Measurements from ENCODE around the gene GPR3.
A peak's percentile ranks its signal among the peaks of the same experiment; 100 is the strongest.
"Not testable (repeated sequence)": the region's sequence is repeated elsewhere in the genome, so short reads cannot be mapped to it uniquely, and the experiment has no call there.

The GPR3 gene

DNA sequence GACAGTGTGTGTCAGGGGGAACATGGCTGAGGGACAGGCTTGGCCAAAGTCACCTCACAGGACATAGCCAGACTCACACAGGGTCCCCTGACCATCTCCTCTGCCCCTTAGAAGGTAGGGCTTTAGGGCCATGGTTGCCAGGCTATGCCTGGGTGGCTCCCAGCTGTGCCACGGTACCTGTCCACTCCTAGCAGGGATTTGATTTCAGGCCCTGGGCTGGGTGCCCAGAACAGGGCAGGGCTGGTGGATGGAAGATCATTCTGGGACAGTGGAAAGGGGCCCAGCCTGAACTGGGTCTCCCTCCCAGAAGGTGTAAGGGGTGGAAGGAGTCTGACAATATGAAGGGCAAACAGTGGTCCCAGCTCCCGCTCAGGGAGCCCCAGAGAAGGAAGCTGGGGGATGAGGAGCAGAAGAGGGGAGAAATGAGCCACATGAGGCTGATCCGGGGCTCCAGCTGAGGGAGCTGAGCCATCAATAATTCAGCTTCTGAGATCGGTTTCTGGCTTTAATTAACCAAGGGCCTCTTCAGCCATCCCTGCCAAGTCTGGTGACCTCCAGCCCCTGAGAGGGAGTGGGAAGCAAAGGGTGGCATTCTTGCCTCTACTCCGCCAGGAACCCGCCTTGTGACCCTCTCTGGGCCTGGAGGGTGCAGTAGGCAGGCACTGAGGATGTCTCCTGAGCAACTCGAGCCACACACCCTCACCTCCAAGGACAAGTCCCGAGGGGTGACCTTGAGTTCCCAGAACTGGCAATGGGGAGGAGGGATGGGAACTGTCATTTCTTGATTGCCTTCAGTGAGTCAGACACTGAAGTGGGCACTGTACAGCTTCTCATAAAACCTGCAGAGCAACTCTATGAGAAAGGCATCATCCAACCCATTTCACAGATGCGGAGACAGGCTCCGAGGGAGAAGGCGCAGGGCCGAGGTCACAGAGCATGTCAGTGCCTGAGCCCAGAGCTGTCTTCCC, 11.4 kb upstream of the GPR3 start:
- FAIRE-seq = no peak

DNA sequence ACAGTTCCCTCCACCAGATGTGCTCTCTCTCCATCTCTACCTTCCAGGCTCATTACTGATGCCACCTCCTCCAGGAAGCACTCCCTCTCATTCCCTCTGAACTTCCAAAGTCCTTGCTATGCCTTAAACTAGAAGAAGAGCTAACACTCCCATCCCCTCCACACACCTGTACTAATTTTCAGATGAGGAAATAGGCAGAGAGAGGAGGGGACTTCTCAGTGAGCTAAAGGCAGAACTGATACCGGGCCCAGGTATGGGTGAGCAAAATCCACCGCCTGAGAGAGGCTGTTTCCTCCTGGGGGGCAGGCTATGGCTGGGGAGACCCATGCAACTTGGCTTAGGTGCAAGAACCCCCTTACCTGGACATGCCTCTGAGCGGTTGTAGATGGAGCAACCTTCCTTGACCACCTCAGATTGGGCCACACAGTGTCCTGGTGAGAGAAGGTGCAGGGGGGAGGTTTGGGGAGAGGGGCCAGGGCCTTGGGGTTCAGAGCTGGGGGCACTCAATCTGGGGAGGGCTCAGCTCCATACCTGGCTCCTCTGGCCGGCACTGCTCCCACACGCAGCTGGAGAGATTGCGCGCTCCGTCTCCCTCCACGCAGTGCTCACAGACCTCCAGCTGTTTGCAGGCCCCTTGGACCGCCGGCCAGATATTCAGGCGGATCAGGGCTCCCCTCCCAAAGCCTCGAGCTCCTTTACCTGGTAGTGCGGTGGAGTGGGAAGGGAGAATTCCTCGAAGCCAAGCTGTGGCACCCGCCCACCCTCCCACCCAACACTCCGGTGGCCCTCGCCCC, 10.3 kb upstream of the GPR3 start:
- no peak for FAIRE-seq

DNA sequence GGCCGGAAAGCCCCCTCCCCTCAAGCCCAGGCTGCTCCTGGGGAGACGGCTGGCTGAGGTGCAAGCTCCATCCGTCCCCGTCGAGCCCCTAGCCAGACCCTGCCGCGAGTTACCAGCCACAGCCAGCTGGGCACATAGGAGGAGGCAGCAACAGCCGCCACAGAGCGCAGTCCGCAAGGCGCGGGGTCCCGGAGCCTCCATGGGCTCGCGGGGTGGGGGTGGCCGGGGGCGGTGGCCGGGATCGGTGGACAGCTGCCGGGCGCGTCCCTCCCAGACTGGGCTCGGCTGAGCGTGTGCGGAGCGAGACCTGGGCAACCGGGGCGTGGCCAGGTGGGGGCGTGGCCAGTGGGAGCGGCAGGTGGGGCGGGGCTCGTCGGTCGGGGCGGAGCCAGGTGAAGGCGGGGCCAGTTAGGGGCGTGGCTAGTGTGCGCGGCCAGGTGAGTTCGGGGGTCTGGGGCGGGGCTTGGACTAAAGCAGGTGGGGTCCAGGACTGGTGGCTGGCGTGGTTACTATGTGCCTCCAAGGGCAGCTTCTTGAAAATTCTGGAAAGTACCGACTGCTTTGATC, 9.3 kb upstream of the GPR3 start, which contains the start of gene CD164L2:
CD164L2 (minus strand) TSS at position 295 of the 567 bp plus-strand sequence; CDS start at position 201, 94 bp downstream.
- no peak for FAIRE-seq

DNA sequence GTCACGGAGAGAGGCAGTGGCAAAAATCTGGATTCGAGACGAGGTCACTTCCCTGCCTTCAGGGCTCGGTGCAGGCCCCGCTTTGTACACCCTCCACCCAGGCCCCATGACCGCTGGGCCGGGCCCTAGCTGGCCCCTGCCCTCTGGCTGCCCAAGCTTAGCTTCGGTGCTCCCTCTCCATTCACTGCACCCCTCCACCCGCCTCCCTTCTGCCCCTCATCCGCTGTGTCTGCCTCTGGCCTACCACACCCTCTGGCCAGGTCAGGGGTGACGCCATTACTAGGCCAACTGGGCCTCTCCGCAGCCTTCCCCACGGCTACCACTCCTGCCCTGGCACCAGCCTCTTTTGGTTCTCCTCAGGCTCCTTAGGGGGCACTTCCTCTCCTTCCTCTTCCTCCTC, 8.8 kb upstream of the GPR3 start:
- no peak for FAIRE-seq

DNA sequence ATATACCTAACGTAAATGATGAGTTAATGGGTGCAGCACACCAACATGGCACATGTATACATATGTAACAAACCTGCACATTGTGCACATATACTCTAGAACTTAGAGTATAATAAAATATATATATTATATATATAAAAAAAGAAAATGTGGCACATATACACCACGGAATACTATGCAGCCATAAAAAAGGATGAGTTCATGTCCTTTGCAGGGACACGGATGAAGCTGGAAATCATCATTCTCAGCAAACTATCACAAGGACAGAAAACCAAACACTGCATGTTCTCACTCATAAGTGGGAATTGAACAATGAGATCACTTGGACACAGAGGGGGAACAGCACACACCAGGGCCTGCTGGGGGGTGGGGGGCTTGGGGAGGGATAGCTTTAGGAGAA, 7.6 kb upstream of the GPR3 start:
- not testable (repeated sequence) for FAIRE-seq

DNA sequence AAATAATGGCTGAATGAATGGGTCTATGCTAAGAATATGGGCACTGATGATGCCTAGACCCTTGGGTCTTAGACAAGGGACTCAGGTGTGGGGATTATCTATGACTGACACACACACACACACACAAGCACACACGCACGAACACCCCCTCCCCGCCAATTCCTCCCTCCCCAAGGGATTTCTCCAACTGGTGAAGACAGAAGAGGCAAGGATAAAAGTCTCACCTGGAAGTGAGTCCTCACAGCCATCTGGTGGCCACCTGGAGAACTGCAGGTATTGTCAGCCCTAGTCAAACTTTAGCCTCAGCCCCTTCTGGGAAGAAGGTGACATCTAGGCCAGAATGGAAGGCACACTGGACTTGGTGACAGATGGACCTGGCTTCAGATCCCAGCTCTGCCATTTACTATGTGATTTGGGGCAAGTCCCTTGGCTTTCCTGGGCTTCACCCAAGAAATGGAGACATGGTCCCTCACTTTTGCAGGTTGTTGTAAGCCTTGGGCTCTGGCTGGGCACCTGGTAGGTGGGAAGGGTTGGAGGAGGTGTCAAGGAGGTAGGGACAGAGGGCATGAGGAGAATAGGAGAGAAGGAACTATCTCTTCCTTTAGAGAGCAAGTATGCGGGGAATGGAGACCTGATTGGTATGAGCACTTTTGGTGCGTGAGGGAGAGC, 4.0 kb upstream of the GPR3 start:
- no peak for FAIRE-seq

DNA sequence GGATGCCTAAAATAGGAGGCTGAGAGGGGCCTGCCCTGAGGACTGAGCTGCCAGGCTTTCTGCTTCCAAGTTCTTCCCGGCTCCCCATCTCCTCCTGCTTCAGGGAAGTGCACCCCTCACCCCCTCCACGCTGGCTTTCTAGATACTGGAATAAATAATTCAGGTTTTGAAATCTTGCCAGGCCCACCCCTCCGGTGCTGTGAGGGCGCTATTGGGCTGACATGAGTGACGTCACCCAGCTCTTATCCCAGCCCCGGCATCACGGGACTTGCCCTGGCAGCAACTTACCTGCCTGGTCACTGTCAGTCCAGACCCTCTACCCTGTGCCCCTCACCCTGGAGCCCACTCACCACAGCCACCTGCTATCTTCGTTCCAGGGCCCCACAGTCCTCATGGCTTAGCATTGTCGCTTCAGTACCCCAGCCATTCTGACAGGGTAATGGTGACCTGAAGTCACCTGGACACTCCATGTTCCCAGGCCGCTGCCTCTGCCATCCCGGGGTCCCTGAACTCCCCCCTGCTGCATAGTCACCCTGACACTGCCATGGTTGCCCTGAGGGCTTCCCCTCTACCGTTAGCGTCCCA, 819 bp upstream of the GPR3 start:
- FAIRE-seq = no peak

DNA sequence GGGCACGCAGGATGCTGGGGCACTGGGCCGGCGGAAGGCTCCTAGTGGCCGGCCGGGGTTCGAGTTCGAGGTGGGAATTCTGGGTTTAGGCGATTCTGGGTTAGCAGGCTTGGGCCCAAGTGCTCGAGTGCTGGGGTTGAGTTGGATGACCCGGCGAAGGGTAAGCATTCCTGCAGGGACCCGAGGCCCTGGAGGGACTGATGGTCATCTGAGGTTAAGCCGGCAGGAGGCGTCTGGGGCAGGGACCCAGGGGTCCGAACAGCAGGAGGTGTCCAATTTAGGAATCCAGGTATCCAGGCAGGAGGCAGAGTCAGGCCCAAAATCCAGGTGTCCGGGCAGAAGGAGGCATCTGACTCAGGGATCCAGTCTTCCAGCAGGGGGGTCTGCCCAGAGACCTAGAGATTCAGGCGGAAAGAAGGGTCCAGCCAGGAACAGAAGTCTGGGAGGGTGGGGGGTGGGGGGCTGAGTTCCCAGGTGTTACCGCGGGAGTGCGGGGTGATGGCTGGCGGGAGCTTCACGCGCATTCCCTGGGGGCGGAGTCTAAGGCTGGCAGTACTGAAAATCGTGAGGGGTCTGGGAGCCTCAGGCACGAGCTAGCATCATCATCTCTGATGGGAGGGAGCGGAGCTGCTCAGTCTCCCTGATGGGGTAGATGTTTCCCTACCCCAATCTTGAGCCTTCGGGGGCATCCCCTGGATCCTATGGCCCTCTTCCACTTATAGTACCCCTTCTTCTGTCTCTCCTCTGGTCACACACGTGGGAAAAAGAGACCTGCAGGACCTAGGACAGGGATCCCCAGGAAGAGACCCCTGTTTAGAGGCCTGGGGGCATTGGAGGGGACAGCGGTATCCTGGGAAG, 585 bp downstream of the GPR3 start:
- no peak for FAIRE-seq

DNA sequence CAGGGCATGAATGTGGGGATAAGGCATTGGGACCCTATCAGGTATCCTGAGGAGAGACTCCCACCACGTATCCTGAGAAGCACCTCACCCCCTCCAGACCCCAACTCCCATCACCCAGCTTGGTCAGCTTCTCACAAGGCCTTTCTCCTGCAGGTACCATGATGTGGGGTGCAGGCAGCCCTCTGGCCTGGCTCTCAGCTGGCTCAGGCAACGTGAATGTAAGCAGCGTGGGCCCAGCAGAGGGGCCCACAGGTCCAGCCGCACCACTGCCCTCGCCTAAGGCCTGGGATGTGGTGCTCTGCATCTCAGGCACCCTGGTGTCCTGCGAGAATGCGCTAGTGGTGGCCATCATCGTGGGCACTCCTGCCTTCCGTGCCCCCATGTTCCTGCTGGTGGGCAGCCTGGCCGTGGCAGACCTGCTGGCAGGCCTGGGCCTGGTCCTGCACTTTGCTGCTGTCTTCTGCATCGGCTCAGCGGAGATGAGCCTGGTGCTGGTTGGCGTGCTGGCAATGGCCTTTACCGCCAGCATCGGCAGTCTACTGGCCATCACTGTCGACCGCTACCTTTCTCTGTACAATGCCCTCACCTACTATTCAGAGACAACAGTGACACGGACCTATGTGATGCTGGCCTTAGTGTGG, 1.3 kb downstream of the GPR3 start:
- FAIRE-seq = no peak

DNA sequence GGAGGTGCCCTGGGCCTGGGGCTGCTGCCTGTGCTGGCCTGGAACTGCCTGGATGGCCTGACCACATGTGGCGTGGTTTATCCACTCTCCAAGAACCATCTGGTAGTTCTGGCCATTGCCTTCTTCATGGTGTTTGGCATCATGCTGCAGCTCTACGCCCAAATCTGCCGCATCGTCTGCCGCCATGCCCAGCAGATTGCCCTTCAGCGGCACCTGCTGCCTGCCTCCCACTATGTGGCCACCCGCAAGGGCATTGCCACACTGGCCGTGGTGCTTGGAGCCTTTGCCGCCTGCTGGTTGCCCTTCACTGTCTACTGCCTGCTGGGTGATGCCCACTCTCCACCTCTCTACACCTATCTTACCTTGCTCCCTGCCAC, 1.8 kb downstream of the GPR3 start:
- FAIRE-seq = no peak

DNA sequence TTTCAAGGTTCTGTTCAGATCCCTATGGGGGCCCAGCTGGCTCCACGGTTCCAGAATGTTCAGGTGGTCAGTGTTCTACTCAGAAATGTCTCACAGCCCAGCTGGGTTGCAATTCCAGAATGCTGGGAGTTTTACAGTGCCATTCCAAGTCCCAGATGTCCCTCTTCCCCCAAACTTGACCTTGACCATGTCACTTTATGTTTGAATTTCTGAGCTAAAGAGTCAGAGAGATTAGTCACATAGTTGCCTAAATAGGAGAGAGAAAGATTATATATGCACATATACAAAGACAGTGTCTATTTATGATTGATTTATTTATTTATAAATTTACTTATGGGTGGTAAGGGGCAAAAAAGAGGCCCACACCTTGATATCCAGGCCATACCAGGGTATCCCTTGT, 2.5 kb downstream of the GPR3 start:
- no peak for FAIRE-seq

DNA sequence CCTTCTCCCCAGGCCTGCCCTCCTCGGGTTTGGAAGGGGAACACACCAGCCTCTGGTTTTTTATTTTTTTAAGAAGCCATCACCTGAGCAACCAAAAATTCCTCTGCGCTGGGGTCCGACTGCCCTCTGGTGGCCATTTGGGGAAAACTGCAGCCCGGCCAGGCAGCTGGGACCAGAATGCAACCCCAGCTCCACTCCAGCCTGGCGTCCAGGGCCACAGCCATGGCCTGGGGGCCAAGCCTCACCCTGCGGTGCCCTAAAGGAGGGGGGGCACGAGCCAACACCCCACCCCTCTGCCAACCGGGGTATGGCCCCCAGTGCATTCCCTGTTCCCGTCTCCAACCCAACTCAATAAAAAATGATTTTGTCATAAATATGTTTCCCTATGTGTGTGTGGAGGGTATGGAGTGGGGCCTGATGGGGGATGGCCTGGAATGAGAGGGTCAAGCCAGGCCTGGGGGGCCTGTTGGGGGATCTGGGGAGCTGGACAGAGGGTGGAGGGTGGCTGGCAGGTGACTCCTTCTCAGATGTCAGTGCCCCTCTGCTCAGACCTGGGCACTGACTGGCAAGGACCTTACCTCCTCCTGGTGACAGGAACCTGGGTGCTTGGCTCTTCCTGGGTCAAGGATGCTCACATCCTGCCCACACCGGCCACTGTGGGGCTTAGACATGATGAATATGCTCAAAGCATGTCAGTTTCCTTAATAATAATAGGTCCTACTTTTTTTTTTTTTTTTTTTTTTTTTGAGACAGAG, 3.2 kb downstream of the GPR3 start:
- peak; percentile 15 for FAIRE-seq

DNA sequence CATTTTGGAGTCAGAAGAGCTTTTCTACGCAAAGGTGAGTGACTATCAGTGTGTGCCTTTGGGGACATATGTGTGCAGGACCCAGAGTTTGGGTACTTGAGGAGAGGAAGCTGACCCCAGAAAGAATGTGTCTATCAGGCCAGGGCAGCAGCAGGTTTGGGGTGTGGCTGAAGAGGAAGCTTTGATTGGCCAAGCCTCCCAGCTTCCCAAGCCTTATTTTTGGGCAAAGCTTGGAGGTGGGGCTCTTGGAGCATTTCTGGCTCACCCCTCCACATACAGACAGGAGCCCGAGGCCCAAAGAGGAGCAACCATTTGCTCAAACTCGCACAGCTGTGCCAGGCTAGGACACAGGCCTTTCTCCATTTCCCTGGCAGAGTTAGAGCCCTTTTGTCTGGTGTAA, 4.7 kb downstream of the GPR3 start:
- FAIRE-seq = no peak

DNA sequence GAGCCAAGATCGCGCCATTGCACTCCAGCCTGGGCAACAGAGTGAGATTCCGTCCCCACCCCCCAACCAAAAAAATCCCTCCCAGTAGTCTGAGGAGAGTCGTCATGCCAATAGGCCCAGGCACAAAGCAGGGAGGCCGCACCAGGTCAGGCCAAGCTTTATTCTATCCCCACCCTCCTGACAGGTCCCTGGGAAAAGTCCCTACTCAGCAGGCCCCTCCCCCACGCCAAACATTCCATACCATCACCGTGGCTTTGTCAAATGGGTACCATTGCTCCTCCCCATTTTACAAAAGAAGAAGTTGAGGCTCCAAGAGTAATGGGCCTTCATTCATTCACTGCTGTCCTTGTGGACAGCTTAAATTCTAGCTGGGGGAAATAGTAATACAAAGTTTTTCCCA, 5.3 kb downstream of the GPR3 start:
- no peak for FAIRE-seq

DNA sequence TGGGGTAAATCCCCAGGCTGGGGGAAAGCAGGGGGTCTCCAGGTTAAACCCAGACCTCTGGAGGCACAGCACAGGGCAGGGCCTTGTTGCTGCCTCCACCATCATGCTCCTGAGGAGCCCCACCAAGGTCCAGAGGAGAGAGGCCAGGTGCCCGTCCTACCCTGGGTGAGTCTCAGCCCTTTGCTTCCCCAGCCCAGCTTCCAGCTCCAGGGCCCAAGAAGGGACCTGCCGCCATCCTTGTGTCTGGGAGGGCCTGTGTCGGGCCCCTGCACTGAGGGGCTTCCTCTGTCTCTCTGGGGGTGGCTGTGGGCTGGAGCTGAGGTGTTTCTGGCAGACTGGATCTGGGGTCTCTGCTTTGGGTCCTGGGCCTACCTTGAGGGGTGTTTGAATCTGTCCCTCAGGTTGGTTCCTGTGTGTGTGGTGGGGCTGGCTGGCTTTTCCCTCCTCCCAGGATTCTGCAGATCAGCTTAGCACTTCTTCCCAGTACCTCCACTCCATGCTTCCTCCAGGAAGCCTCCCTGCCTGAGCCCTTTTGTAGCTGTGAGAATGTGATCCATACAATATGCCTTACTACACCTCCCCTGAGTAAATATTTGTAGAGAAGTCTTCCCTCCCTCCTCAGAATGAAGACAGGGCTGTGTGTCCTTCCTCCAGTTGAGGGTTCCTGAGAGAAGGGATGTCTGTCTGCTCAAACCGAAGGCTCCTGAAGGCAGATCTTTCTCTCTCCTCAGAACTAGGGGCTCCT, 6.2 kb downstream of the GPR3 start:
- no peak for FAIRE-seq

DNA sequence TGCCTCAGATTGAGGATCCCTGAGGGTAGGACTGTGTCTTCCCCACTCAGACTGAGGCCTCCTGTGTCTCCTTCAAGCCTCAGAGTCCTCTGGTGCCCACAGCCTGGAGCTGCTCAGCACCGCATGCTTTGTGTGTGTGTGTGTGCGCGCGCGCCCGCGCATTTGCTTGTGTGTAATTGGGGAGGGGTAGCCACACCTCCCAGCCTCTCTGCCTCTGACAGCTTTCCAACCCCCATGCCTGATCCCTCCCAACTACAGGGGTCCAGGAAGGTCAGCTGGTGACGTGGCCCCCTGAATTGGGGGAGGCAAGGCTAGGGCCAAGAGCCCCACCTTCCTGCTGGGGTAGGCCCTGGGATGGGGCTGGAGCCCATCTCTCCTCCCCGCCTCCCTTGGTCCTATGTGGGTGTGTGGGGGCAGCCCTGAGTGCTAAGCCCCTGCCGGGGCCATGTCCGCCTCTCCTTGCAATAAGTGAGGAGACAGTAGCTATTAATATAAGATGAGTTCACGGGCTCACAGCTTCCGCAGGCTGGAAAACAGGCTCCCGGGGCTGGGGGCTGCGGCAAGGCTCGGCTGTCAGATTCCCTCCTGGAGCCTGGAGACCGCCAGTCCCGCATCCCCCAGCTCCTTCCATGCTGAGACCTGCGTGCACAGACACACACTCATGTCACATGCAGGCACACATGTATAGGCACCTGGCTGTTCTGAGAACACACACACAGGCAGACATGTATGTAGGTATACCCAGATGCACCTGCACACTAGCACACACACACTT, 7.0 kb downstream of the GPR3 start:
- no peak for FAIRE-seq

DNA sequence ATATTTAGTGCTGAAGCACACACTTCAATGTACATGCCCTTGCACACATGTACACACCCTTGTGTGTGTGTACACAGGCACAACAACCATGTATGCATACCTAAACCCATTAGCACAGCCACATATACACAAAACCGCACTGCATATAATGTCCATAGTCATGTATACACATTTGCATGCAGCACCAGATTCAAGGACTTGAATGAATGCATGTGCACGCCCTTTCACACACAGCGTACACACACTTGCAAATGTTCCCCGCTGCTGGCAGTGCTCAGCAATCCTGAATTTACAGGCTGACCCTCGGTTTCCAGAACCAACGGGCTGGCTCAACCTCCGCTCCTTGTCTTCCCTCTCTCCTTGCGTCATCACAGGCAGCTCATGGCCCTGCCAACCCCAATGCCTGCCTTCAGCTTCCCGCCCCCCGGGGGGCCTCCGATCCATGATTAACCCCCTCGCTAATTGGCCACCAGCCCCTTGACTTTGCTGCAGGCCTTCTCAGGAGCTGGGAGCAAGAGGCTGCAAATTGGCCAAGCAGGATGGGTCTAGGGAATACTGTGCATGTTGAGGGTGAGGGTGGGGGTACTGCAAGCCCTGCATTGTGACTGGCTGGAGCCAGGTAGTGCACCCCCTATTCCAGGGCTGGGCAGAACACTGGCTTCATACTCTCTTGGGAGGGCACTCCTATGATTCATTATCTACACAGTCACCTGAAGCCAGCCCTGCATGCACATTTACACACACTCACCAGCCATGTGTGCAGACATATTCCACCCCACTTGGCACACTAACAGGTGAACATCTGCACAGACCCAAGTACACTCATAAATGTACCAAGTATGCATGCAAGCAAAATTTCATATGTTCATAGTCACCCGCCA, 7.9 kb downstream of the GPR3 start:
- no peak for FAIRE-seq

DNA sequence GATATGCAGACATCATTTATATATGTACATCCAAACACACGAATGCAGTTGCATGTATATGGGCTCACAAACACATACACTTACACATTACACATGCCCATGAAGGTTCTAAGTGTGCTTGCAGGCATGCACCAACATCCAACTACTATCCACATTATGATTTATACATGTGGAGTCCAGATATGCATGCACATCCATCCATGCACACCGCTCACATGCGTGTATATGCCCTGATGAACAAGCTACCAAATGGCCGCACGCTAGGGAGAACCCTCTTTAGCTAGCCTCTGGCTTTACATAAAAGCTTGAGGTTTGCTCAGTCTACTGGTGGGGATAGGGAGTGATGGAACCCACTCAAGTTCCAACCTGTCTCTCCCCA, 8.5 kb downstream of the GPR3 start:
- FAIRE-seq = no peak

All from endometrium (tissue), 2 donors.